Stimulated activated naive CD8-positive, alpha-beta T cell treated with anti-CD3 and anti-CD28 coated beads, Interleukin-15, Interleukin-2, amounts not matched to agents 100 ng/mL and 50 ng/mL, for 24 hours (primary cell): Measurements from ENCODE around the gene LGALS9.

Source experiments
- H3K27ac Mint-ChIP-seq: one replicate; pipeline ENCODE4 v1.8.0; 2021; ENCODE audit warnings: mild to moderate bottlenecking, mixed read lengths
- H3K27me3 Mint-ChIP-seq: one replicate; pipeline ENCODE4 v1.8.0; 2021; ENCODE audit warnings: mixed read lengths
- H3K36me3 Mint-ChIP-seq: one replicate; pipeline ENCODE4 v1.8.0; 2021; ENCODE audit warnings: low read depth, mixed read lengths
- H3K4me1 Mint-ChIP-seq: one replicate; pipeline ENCODE4 v1.8.0; 2021; ENCODE audit warnings: low read depth, mixed read lengths
- H3K4me3 Mint-ChIP-seq: one replicate; pipeline ENCODE4 v1.8.0; 2021; ENCODE audit warnings: mild to moderate bottlenecking, mixed read lengths
- H3K9me3 Mint-ChIP-seq: one replicate; pipeline ENCODE4 v1.8.0; 2021; ENCODE audit warnings: mixed read lengths

The LGALS9 gene

DNA sequence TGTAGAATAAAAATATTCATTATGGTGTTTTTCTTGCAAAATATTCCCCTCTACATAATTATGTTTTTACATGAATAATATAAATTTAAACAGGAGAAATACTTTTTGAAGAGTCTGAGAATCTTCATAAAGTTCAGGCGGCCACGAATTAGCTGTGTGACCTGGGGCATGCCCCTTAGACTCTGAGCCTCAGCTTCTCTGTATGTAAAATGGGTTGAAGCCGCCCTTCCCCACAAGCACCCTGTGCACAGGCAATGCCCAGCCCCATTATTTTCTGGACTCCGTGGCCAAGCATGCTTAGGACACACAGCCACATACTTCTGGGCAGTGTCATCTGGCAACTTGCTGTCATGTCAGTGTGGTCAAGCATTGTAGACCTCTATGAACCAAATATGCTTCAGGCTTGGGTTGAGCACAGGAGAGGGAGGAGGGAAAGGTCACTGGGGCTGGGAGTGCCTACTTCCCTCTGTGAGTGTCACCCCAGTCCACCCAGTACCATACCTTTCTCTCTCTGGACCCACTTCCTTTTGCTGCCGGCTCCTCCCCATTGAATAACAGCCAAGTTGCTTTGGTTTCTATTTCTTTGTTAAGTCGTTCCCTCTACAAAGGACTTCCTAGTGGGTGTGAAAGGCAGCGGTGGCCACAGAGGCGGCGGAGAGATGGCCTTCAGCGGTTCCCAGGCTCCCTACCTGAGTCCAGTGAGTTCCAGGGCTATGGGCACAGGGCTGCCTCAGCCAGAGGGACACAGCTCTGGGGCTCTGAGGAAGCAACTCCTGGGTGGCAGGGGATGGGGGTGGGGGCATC lies at the start of gene LGALS9:
Gene LGALS9, plus strand, starts transcription at position 582 of the 804 bp plus-strand sequence. Its CDS starts 78 bp downstream, at position 660.
- Mint-ChIP-seq H3K4me1 (peaks cover 42% of the 10 kb centered on the region), H3K4me3 (peak within 1 kb of the TSS; percentile 82), H3K27ac (peak within 1 kb of the TSS; percentile 81), H3K27me3 (no peaks in the 10 kb centered on the region), H3K9me3 (no peaks in the 10 kb centered on the region), H3K36me3 (peaks cover 20% of the 10 kb centered on the region)

DNA sequence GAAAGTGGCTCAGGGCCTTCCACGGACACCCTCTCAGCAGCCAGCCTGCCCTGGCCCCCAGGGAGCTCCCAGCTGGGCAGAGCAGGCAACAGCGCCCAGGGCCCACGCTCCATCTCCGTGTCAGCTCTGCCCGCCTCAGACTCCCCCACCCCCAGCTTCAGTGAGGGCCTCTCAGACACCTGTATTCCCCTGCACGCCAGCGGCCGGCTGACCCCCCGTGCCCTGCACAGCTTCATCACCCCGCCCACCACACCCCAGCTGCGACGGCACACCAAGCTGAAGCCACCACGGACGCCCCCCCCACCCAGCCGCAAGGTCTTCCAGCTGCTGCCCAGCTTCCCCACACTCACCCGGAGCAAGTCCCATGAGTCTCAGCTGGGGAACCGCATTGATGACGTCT lies 48.3 kb upstream of the LGALS9 start:
- no peak overlapping the region for H3K27ac Mint-ChIP-seq
- H3K27me3 Mint-ChIP-seq, result no peaks in the 10 kb centered on the region
- peaks cover 33% of the 10 kb centered on the region for H3K4me1 Mint-ChIP-seq
- H3K36me3 Mint-ChIP-seq, result peaks cover 56% of the 10 kb centered on the region
- H3K9me3 Mint-ChIP-seq, result no peaks in the 10 kb centered on the region
- no peak overlapping the region for H3K4me3 Mint-ChIP-seq

DNA sequence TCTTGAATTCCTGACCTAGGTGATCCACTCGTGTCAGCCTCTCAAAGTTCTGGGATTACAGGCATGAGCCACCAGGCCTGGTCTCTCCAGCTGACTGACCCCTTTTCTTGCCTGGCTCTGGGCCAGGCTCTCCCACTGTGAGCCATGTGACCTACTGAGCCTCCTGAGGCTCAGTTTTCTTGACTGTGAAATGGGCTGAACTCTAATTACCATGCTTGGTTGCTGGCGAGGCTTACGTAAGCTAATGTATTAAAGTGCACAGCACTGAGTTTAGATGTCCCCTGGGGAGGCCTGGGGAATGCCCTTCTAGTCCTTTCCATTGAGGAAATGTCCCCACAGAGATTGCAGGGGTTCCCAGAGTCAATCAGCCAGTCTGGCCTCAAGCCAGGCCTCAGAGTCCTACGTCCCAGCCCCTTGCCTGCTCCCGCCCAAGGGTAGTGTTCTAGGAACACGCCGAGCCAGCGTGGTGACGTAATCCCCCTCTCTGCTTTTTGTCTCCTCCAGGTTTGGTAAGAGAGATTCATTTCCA lies 45.8 kb upstream of the LGALS9 start:
- peaks cover 54% of the 10 kb centered on the region for H3K36me3 Mint-ChIP-seq

DNA sequence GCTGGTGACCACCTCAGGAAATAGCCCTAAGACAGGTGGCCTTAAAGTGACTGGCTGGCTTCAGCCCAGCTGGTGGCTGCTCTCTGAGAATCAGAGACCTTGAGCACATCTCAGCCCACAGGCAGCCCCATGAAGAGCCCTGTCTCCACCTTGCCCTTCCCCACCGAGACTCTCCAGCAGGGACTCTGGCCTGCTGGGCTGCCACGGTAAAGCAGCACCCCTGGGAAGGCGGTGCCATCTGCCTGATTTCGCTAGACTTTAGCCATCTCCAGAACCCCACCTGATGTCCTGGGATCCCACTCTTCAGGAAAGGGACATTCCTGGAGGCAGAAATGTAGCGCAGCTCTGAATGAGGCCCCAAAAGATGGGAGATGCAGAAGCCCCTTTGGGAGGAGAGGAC lies 45.2 kb upstream of the LGALS9 start:
- Mint-ChIP-seq H3K36me3 (peaks cover 54% of the 10 kb centered on the region), H3K4me1 (peaks cover 6% of the 10 kb centered on the region), H3K27ac (no peak overlapping the region), H3K4me3 (no peak overlapping the region), H3K9me3 (no peaks in the 10 kb centered on the region), H3K27me3 (no peaks in the 10 kb centered on the region)

More for the DNA sequence above, 45.8 kb upstream of the LGALS9 start:
- H3K9me3 Mint-ChIP-seq, result no peaks in the 10 kb centered on the region
- no peak overlapping the region for H3K4me3 Mint-ChIP-seq
- peaks cover 9% of the 10 kb centered on the region for H3K4me1 Mint-ChIP-seq
- H3K27ac Mint-ChIP-seq, result no peak overlapping the region
- H3K27me3 Mint-ChIP-seq, result no peaks in the 10 kb centered on the region

DNA sequence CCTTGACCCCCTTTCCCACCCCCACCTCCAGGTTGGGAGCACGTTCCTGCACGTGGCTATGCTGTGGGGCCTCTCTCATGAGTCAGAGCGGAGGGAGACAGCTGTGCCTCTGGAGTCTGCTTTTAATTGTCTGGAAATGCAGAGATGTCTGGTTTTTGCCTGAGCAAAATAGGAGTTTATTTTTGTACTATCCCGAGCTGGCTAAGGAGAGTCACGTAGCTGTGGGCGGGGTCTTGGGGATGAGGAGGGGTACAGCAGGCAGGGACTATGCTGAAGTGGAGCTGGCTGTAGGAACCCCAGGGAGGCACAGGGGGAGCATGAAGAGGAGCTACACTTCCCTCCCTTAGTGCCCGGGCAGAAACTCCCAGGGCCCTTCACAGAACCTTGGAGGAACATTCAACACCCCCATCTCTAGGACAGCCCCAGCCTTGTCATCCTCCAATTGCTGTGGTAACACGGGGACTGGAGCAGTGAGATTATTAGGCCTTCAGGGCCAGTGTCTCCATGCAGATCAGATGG lies 44.7 kb upstream of the LGALS9 start:
- no peaks in the 10 kb centered on the region for H3K9me3 Mint-ChIP-seq
- H3K36me3 Mint-ChIP-seq, result peaks cover 52% of the 10 kb centered on the region
- peaks cover 2% of the 10 kb centered on the region for H3K4me1 Mint-ChIP-seq
- H3K4me3 Mint-ChIP-seq, result no peak overlapping the region
- H3K27me3 Mint-ChIP-seq, result no peaks in the 10 kb centered on the region
- H3K27ac Mint-ChIP-seq, result no peak overlapping the region

DNA sequence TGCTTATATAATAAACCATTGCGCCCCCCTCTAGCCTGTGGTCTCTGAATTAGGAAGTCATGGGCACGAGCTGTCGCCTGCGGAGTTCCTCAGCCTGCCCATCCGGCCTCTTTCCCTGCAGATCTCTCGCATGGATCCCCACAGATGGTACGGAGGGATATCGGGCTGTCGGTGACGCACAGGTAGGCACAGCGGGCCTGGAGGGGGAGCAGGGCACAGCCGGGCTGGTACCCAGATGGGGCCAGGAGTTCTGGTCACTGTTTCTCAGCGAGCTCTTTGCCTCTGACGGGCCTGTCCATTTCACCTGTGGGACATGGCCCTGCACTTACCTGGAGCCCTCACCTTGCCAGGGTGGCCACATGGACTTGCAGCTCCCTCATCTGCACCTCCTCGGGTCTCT lies 42.6 kb upstream of the LGALS9 start:
- Mint-ChIP-seq H3K36me3 (peaks cover 55% of the 10 kb centered on the region), H3K9me3 (no peaks in the 10 kb centered on the region), H3K4me1 (no peaks in the 10 kb centered on the region), H3K4me3 (no peak overlapping the region), H3K27ac (no peak overlapping the region), H3K27me3 (no peaks in the 10 kb centered on the region)

DNA sequence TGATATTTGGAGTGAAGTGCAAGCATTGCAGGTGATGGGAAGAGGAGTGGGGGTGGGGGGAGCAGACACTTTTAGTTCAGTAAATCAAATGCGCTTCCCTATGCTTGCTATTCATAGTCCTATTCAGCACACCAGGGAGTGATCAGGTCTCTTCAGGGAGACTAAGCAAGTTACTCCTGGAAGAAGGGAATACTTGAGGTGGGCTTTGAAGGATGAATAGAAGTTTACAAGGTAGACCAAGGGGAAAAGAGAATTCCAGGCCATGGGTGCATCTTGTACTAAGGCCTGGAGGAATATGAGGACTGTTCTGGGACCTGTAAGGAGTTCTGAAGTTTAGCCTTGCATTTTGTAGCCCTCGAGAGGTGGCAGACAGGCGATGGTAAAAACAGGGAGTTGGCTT lies 40.1 kb upstream of the LGALS9 start:
- peaks cover 7% of the 10 kb centered on the region for H3K4me1 Mint-ChIP-seq
- H3K36me3 Mint-ChIP-seq, result peaks cover 52% of the 10 kb centered on the region
- no peak overlapping the region for H3K27ac Mint-ChIP-seq
- H3K27me3 Mint-ChIP-seq, result no peaks in the 10 kb centered on the region
- H3K9me3 Mint-ChIP-seq, result no peaks in the 10 kb centered on the region
- H3K4me3 Mint-ChIP-seq, result no peak overlapping the region

DNA sequence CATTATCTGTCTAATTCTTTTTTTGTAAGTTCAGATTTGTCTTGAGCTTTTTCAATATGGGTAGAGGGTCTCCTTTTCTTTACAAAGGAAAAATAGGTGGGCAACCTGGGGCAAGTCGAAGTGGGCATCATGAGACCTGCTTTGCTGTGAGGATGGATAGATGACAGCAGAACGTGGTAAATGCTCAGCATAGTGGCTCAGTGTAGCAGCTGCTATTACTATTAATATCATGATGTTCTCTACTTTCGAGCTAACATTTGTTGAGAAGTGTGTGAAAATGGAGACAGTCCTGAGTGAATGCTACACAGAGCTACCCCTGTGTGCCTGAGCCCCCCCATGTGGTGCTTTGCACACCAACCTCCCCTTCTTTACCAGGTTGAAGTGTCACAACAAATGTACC lies 39.0 kb upstream of the LGALS9 start:
- H3K4me1 Mint-ChIP-seq, result peaks cover 7% of the 10 kb centered on the region
- H3K4me3 Mint-ChIP-seq, result no peak overlapping the region
- H3K9me3 Mint-ChIP-seq, result no peaks in the 10 kb centered on the region
- H3K36me3 Mint-ChIP-seq, result peaks cover 57% of the 10 kb centered on the region
- H3K27ac Mint-ChIP-seq, result no peak overlapping the region
- no peaks in the 10 kb centered on the region for H3K27me3 Mint-ChIP-seq

DNA sequence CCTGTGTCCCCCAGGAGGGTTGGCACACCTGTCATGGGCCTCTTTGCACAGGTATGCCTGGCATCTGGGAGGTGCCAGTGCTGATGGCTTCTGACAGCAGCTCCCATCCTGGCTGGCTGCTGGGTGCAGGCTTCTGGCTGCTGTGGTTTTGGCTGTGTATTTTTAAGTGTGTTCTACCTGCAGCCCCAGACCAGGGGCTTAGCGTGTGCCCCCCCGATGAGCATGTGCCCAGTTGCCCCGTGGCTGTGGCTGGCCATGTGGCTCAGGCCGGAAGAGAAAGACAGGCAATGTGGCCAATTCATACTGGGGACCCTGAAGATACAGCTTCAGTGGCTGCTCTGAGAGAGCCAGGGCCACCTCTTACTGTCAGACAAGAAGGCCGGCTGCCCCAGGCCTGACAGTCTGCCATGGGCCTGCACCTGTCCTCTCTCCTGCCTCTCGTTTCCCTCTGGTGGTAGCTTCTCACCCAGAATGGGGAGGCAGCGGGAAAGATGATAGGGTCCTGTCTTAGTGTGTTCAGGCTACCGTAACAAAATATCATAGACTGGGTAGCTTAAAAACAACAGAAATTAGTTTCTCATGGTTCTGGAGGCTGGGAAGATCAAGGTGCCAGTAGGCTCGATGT lies 37.6 kb upstream of the LGALS9 start:
- no peaks in the 10 kb centered on the region for H3K27me3 Mint-ChIP-seq
- H3K9me3 Mint-ChIP-seq, result no peaks in the 10 kb centered on the region
- H3K4me3 Mint-ChIP-seq, result no peak overlapping the region
- H3K27ac Mint-ChIP-seq, result no peak overlapping the region
- peaks cover 7% of the 10 kb centered on the region for H3K4me1 Mint-ChIP-seq
- H3K36me3 Mint-ChIP-seq, result peaks cover 59% of the 10 kb centered on the region

DNA sequence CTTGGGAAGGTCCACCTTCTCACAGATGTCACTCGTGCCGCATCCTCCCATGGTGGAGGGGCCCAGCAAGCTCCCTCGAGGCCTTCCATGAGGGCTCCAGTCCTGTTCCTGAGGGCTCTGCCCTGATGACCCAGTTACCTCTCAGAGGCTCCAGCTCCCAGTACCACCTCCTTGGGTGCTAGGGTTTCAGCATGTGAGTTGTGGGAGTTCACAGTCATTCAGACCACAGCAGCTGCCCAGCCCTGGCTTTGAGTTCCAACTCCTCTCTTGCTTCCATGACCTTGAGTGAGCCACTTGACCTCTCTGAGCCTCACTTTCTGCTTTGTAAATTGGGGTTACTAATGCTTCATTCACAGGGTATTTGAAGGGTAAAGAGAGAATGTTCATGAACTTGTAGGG lies 37.1 kb upstream of the LGALS9 start:
- Mint-ChIP-seq H3K9me3 (no peaks in the 10 kb centered on the region), H3K4me3 (no peak overlapping the region), H3K27me3 (no peaks in the 10 kb centered on the region), H3K36me3 (peaks cover 54% of the 10 kb centered on the region), H3K4me1 (peaks cover 7% of the 10 kb centered on the region), H3K27ac (no peak overlapping the region)

DNA sequence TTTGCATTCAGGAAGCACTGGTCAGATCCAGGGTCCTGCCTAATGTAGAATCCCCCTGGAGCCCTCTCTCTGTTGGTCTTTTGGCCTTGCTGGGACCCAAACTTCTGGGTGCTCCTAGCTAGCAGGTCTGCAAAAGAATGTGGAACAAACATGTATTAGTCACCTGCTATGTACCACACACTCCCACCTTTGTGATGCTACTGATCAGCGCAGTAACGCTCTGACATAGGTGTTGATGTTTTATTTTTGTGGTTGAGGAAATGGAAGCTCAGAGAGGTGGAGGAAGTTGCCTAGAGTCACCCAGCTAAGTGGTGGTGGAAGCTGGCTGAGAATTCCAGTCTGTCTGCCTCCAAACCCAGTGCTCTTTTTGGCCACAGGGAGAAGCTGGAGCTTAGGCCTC lies 35.8 kb upstream of the LGALS9 start:
- Mint-ChIP-seq H3K36me3 (peaks cover 45% of the 10 kb centered on the region), H3K9me3 (no peaks in the 10 kb centered on the region), H3K4me3 (no peak overlapping the region), H3K27me3 (no peaks in the 10 kb centered on the region), H3K4me1 (peaks cover 10% of the 10 kb centered on the region), H3K27ac (no peak overlapping the region)

DNA sequence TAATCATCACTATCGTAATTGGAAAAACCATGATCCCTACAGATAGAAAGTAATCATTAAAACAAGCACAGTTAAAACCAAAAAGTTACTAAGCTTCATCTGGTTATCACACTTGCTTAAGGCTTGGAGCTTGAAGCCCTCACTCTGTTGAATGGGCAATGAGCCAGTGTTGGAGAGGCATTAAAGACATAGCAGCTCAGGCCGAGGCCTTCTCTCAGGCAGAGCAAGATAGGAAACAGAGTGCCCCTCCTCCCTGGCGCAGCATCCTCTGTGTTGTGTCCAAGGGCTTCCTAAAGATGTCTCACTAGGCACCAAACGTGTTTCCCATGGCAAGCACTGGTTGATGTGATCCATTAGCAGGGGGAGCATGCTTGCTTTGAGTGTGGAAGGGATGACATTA lies 34.9 kb upstream of the LGALS9 start:
- Mint-ChIP-seq H3K4me1 (peaks cover 10% of the 10 kb centered on the region), H3K27ac (no peak overlapping the region), H3K9me3 (no peaks in the 10 kb centered on the region), H3K27me3 (no peaks in the 10 kb centered on the region), H3K36me3 (peaks cover 50% of the 10 kb centered on the region), H3K4me3 (no peak overlapping the region)

DNA sequence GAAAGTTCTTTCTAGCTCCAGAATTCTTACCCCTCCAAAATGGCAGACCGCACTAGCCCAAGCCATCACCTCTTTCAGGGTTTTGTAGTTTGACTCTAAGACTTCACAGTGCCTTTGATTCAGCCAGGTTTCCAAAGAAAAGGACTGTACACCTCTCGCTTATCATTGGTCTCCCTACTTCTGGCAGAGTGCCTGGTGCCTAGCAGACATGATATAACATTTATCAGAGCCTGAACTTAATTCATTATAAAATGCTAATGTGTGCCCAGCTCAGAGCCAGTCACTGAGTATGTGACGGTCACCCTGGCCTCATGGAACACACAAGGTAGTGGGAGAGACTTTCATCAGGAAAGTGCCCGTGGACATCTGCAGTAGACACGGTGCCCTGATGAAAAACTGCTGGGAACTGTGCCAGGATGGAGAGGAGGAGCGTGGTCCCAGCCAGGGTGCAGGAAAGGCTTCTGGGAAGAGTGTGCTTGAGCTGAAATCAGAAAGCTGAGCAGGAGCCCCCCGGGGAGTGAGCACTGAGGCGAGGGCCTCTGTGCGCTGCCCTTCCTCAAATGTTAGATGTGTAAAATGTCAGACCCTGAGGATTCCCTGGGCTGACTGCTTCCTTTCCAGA lies 34.3 kb upstream of the LGALS9 start:
- Mint-ChIP-seq H3K36me3 (peaks cover 55% of the 10 kb centered on the region), H3K4me3 (no peak overlapping the region), H3K27me3 (no peaks in the 10 kb centered on the region), H3K9me3 (no peaks in the 10 kb centered on the region), H3K4me1 (peaks cover 10% of the 10 kb centered on the region), H3K27ac (no peak overlapping the region)

DNA sequence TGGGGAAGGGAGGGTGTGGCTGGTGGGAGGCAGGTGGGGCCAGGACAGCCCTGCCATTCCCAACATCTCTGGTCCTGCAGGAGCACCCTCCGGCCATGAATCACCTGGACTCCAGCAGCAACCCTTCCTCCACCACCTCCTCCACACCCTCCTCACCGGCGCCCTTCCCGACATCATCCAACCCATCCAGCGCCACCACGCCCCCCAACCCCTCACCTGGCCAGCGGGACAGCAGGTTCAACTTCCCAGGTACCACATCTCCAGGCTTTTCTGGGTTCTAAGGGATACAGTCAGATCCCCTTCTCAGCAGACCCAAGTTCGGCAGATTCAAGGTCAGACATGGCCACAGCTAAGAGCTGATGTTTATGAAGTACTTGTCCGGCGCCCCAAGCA lies 33.8 kb upstream of the LGALS9 start:
- H3K27ac Mint-ChIP-seq, result peak overlapping the region; percentile 31
- peaks cover 59% of the 10 kb centered on the region for H3K36me3 Mint-ChIP-seq
- H3K9me3 Mint-ChIP-seq, result no peaks in the 10 kb centered on the region

DNA sequence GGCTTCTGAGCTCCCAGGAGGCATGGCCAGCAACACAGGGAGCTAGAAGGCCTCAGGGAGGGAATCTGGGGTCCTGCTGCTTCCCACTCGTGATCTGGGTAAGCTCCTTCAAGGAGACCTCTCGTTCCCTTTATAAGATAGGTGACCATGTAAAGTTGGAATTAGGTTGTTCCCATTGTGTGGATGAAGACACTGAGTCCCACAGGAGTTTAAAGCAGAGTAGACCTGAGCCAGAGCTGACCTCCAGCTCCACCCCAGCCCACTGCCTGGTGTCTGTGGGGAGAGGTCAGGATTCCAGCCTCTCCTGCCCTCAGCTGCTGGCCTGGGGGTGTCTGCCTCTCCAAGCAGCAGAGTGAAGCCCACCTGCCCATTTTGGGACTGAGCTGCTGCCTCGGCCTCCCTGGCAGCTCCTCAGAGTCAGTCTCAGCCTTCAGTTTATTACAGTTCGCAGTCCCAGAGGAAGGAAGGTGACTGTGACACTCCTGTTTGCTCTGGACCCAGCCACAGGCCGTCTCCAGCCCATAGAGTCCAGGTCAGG lies 33.1 kb upstream of the LGALS9 start:
- no peaks in the 10 kb centered on the region for H3K27me3 Mint-ChIP-seq
- peak overlapping the region; percentile 31 for H3K27ac Mint-ChIP-seq
- H3K36me3 Mint-ChIP-seq, result peaks cover 54% of the 10 kb centered on the region
- no peaks in the 10 kb centered on the region for H3K9me3 Mint-ChIP-seq
- no peak overlapping the region for H3K4me3 Mint-ChIP-seq
- peaks cover 10% of the 10 kb centered on the region for H3K4me1 Mint-ChIP-seq

More for the DNA sequence above, 33.8 kb upstream of the LGALS9 start:
- peaks cover 10% of the 10 kb centered on the region for H3K4me1 Mint-ChIP-seq
- no peak overlapping the region for H3K4me3 Mint-ChIP-seq
- H3K27me3 Mint-ChIP-seq, result no peaks in the 10 kb centered on the region
